ENCODE measurements around the gene RAB29. TPM values are rescaled to one million over a fixed set of nuclear protein-coding genes. Genes with fewer than 3 reads are reported as not detected.
A peak's percentile ranks its signal among the peaks of the same experiment; 100 is the strongest.

Gene RAB29
- total RNA-seq, 1 experiment from 2014 or later, result 30.8 TPM

GRCh38 chr1:205774198-205775014, 876 bp downstream of the RAB29 start:
- peak; percentile 7 for DNase-seq (ENCODE audit: low read depth, low spot score)
- in situ Hi-C loops (cut with HindIII; ENCODE audit: low pct_unique_long_range_greater_than_20kb, low sequenced_read_pairs), result no loop called here

GRCh38 chr1:205772607-205773032, 2.7 kb downstream of the RAB29 start:
- DNase-seq (ENCODE audit: low read depth, low spot score), result no peak
- in situ Hi-C loops (cut with HindIII; ENCODE audit: low pct_unique_long_range_greater_than_20kb, low sequenced_read_pairs), result no loop called here

GRCh38 chr1:205770618-205771017, 4.7 kb downstream of the RAB29 start:
- in situ Hi-C loops (cut with HindIII; ENCODE audit: low pct_unique_long_range_greater_than_20kb, low sequenced_read_pairs), result no loop called here
- no peak for DNase-seq (ENCODE audit: low read depth, low spot score)

- in situ Hi-C loops (cut with HindIII; ENCODE audit: low pct_unique_long_range_greater_than_20kb, low sequenced_read_pairs), result no loop called here
- no peak for DNase-seq (ENCODE audit: low read depth, low spot score)
Observed at GRCh38 chr1:205769641-205770365, 5.5 kb downstream of the RAB29 start.

GRCh38 chr1:205767248-205767647, 8.0 kb downstream of the RAB29 start:
- in situ Hi-C loops (cut with HindIII; ENCODE audit: low pct_unique_long_range_greater_than_20kb, low sequenced_read_pairs), result no loop called here
- DNase-seq (ENCODE audit: low read depth, low spot score), result no peak

- in situ Hi-C loops (cut with HindIII; ENCODE audit: low pct_unique_long_range_greater_than_20kb, low sequenced_read_pairs), result no loop called here
- no peak for DNase-seq (ENCODE audit: low read depth, low spot score)
Observed at GRCh38 chr1:205766570-205766969, 8.7 kb downstream of the RAB29 start.

GRCh38 chr1:205766038-205766437, 9.2 kb downstream of the RAB29 start:
- no peak for DNase-seq (ENCODE audit: low read depth, low spot score)
- in situ Hi-C loops (cut with HindIII; ENCODE audit: low pct_unique_long_range_greater_than_20kb, low sequenced_read_pairs), result no loop called here

GRCh38 chr1:205764578-205764977, 10.7 kb downstream of the RAB29 start:
- DNase-seq (ENCODE audit: low read depth, low spot score), result no peak
- in situ Hi-C loops (cut with HindIII; ENCODE audit: low pct_unique_long_range_greater_than_20kb, low sequenced_read_pairs), result no loop called here

GRCh38 chr1:205763980-205764379, 11.3 kb downstream of the RAB29 start:
- no peak for DNase-seq (ENCODE audit: low read depth, low spot score)
- in situ Hi-C loops (cut with HindIII; ENCODE audit: low pct_unique_long_range_greater_than_20kb, low sequenced_read_pairs), result no loop called here

GRCh38 chr1:205760606-205761005, 14.7 kb downstream of the RAB29 start:
- in situ Hi-C loops (cut with HindIII; ENCODE audit: low pct_unique_long_range_greater_than_20kb, low sequenced_read_pairs), result no loop called here
- no peak for DNase-seq (ENCODE audit: low read depth, low spot score)

GRCh38 chr1:205756552-205756951, 18.7 kb downstream of the RAB29 start:
- in situ Hi-C loops (cut with HindIII; ENCODE audit: low pct_unique_long_range_greater_than_20kb, low sequenced_read_pairs), result no loop called here
- no peak for DNase-seq (ENCODE audit: low read depth, low spot score)

- DNase-seq (ENCODE audit: low read depth, low spot score), result no peak
- in situ Hi-C loops (cut with HindIII; ENCODE audit: low pct_unique_long_range_greater_than_20kb, low sequenced_read_pairs), result no loop called here
Observed at GRCh38 chr1:205754857-205755256, 20.4 kb downstream of the RAB29 start.

GRCh38 chr1:205751036-205751651, 24.1 kb downstream of the RAB29 start:
- in situ Hi-C loops (cut with HindIII; ENCODE audit: low pct_unique_long_range_greater_than_20kb, low sequenced_read_pairs), result no loop called here
- DNase-seq (ENCODE audit: low read depth, low spot score), result peak; percentile 31

- in situ Hi-C loops (cut with HindIII; ENCODE audit: low pct_unique_long_range_greater_than_20kb, low sequenced_read_pairs), result no loop called here
- DNase-seq (ENCODE audit: low read depth, low spot score), result peak; percentile 99
Observed at GRCh38 chr1:205750138-205751035, 24.9 kb downstream of the RAB29 start, which contains the start of gene NUCKS1. NUCKS1 (minus strand) TSS chr1:205750182; CDS start chr1:205749973, 209 bp downstream.

- in situ Hi-C loops (cut with HindIII; ENCODE audit: low pct_unique_long_range_greater_than_20kb, low sequenced_read_pairs), result no loop called here
- peak; percentile 94 for DNase-seq (ENCODE audit: low read depth, low spot score)
Observed at GRCh38 chr1:205749234-205750137, 25.8 kb downstream of the RAB29 start.

- peak; percentile 50 for DNase-seq (ENCODE audit: low read depth, low spot score)
- in situ Hi-C loops (cut with HindIII; ENCODE audit: low pct_unique_long_range_greater_than_20kb, low sequenced_read_pairs), result no loop called here
Observed at GRCh38 chr1:205748403-205749233, 26.7 kb downstream of the RAB29 start.

Measured in SK-MEL-5 (cell line).